HEK293 (cell line): ENCODE results near the gene TRIM62.

Source experiments
- CTCF ChIA-PET: fragments of 350-600 bp; formaldehyde crosslinking; extraction: SDS; loops from one replicate; lab custom pipeline; 2021; ENCODE audit warnings: antibody characterized with exemption; lab: Yijun Ruan, JAX
- POLR2A ChIA-PET: fragments of 300-600 bp; formaldehyde crosslinking; extraction: SDS; loops from one replicate; lab custom pipeline; 2020; ENCODE audit warnings: antibody characterized with exemption, inconsistent platforms; lab: Yijun Ruan, JAX
- H3K27ac ChIP-seq: fragments of 200-500 bp; sonication (Bioruptor generic); 2 replicates; pipeline ENCODE4 v1.5.1; 2014; ENCODE audit warnings: low read depth, low read length, control low read depth, inconsistent platforms; ENCODE audit errors: extremely low read depth
- H3K36me3 ChIP-seq, 2 experiments: fragments of 200-500 bp in 1 of 2; sonication (Bioruptor generic) in 1 of 2; 1 replicate in 1 of 2; 2 replicates in 1 of 2; pipeline ENCODE4 v1.5.1; 2014 to 2017; ENCODE audit warnings: inconsistent platforms in 2 of 2, low read length in 2 of 2; ENCODE audit not compliant: control insufficient read depth in 2 of 2, insufficient read depth in 1 of 2
- H3K4me1 ChIP-seq: fragments of 200-500 bp; sonication (Bioruptor generic); 2 replicates; pipeline ENCODE4 v1.5.1; 2014; ENCODE audit warnings: mild to moderate bottlenecking, low read length, inconsistent platforms; ENCODE audit not compliant: control insufficient read depth, insufficient read depth
- H3K4me3 ChIP-seq: 2 replicates; pipeline ENCODE4 v1.5.1; 2011; ENCODE audit warnings: low read depth, mild to moderate bottlenecking, control low read depth, low read length, moderate library complexity
- H3K9me3 ChIP-seq: fragments of 200-500 bp; sonication (Bioruptor generic); 2 replicates; pipeline ENCODE4 v1.5.1; 2014; ENCODE audit warnings: low read depth, low read length, inconsistent platforms; ENCODE audit not compliant: control insufficient read depth, insufficient read depth
- ZBTB17 ChIP-seq: fragments of 450-650 bp; formaldehyde crosslinking; IDR thresholded peaks from 2 replicates; pipeline ENCODE4 v1.5.1; 2016; ENCODE audit warnings: missing biosample characterization, missing genetic modification characterization
- ZEB2 ChIP-seq: fragments of 450-650 bp; formaldehyde crosslinking; IDR thresholded peaks from 2 replicates; pipeline ENCODE4 v1.5.1; 2016; ENCODE audit warnings: missing biosample characterization, missing genetic modification characterization
- ZNF121 ChIP-seq: fragments of 450-650 bp; formaldehyde crosslinking; IDR thresholded peaks from 2 replicates; pipeline ENCODE4 v1.5.1; 2016; ENCODE audit warnings: missing biosample characterization, missing genetic modification characterization
- ZNF146 ChIP-seq: fragments of 450-650 bp; formaldehyde crosslinking; IDR thresholded peaks from 2 replicates; pipeline ENCODE4 v1.5.1; 2016; ENCODE audit warnings: missing biosample characterization, missing genetic modification characterization
- ZNF19 ChIP-seq: fragments of 450-650 bp; formaldehyde crosslinking; IDR thresholded peaks from 2 replicates; pipeline ENCODE4; 2016; ENCODE audit warnings: missing biosample characterization, missing genetic modification characterization, low read depth
- ZNF223 ChIP-seq: fragments of 450-650 bp; formaldehyde crosslinking; IDR thresholded peaks from 2 replicates; pipeline ENCODE4 v1.5.1; 2016; ENCODE audit warnings: missing biosample characterization, missing genetic modification characterization
- ZNF23 ChIP-seq: fragments of 450-650 bp; formaldehyde crosslinking; IDR thresholded peaks from 2 replicates; pipeline ENCODE4 v1.5.1; 2016; ENCODE audit warnings: missing biosample characterization, missing genetic modification characterization, borderline replicate concordance
- ZNF37A ChIP-seq: fragments of 450-650 bp; IDR thresholded peaks from 2 replicates; pipeline ENCODE4 v1.5.1; 2018; ENCODE audit warnings: missing biosample characterization, missing genetic modification characterization
- ZNF433 ChIP-seq: fragments of 450-650 bp; formaldehyde crosslinking; IDR thresholded peaks from 2 replicates; pipeline ENCODE4 v1.5.1; 2016; ENCODE audit warnings: missing biosample characterization, missing genetic modification characterization, low read depth
- ZNF830 ChIP-seq: fragments of 450-650 bp; IDR thresholded peaks from 2 replicates; pipeline ENCODE4 v1.5.0; 2018; ENCODE audit warnings: missing biosample characterization, missing genetic modification characterization, low read depth, mild to moderate bottlenecking, moderate library complexity
- ZNF837 ChIP-seq: fragments of 450-650 bp; formaldehyde crosslinking; IDR thresholded peaks from 2 replicates; pipeline ENCODE4 v1.5.1; 2016; ENCODE audit warnings: missing biosample characterization, missing genetic modification characterization
- TF ChIP-seq, protein P1 (sequence below): fragments of 450-650 bp; formaldehyde crosslinking; IDR thresholded peaks from 2 replicates; pipeline ENCODE4 v1.5.1; 2016; ENCODE audit warnings: missing biosample characterization, missing genetic modification characterization, borderline replicate concordance
- TF ChIP-seq, protein P2 (sequence below): fragments of 450-650 bp; formaldehyde crosslinking; IDR thresholded peaks from 2 replicates; pipeline ENCODE4 v1.5.1; 2016; ENCODE audit warnings: missing biosample characterization, missing genetic modification characterization
- TF ChIP-seq, protein P3 (sequence below): fragments of 450-650 bp; formaldehyde crosslinking; IDR thresholded peaks from 2 replicates; pipeline ENCODE4 v1.5.1; 2016; ENCODE audit warnings: missing biosample characterization, missing genetic modification characterization
- TF ChIP-seq, protein P4 (sequence below): fragments of 450-650 bp; formaldehyde crosslinking; IDR thresholded peaks from 2 replicates; pipeline ENCODE4 v1.5.1; 2016; ENCODE audit warnings: missing biosample characterization, missing genetic modification characterization
- TF ChIP-seq, protein P5 (sequence below): fragments of 450-650 bp; formaldehyde crosslinking; IDR thresholded peaks from 2 replicates; pipeline ENCODE4 v1.5.1; 2016; ENCODE audit warnings: missing biosample characterization, missing genetic modification characterization, low read depth

TRIM62 gene

DNA sequence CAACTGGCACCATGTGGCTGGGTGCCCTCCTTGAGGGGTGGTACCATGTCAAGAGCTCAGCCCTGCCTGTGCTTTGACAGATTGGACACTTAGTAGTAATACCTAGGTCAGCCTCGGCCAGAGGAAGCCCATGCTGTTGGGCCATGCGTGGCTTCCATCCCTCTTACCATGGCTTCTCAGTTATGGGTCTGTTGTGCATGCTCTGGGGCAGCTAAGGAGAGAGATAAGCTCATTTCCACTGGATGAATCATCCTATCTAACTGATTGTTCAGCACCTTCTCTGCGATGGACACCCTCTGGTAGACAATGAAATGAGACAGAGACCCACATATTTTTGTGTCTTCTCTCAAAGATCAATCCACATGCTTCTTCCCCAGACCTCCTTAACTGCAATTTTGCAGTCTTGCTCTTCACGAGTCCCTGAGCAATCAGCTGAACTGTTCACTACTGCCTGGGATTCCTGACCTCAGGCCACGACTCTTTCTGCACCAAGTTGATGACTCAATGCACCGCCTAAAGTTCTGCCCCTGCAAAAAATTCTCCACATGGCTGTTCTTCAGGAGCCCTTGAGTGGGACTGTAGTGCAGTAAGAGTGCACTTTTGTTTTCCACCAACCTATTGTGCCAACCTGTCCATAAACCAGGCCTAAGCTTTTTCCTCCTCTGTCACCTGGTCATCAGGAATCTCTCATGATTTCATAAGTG lies 6.9 kb upstream of the TRIM62 start (continued):
- TF ChIP-seq ZNF19 (tag by site-specific recombination) (no peak), ZNF23 (tag by site-specific recombination) (no peak)
- TF ChIP-seq, protein P1, sequence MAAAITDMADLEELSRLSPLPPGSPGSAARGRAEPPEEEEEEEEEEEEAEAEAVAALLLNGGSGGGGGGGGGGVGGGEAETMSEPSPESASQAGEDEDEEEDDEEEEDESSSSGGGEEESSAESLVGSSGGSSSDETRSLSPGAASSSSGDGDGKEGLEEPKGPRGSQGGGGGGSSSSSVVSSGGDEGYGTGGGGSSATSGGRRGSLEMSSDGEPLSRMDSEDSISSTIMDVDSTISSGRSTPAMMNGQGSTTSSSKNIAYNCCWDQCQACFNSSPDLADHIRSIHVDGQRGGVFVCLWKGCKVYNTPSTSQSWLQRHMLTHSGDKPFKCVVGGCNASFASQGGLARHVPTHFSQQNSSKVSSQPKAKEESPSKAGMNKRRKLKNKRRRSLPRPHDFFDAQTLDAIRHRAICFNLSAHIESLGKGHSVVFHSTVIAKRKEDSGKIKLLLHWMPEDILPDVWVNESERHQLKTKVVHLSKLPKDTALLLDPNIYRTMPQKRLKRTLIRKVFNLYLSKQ (tag by site-specific recombination) = no peak

DNA sequence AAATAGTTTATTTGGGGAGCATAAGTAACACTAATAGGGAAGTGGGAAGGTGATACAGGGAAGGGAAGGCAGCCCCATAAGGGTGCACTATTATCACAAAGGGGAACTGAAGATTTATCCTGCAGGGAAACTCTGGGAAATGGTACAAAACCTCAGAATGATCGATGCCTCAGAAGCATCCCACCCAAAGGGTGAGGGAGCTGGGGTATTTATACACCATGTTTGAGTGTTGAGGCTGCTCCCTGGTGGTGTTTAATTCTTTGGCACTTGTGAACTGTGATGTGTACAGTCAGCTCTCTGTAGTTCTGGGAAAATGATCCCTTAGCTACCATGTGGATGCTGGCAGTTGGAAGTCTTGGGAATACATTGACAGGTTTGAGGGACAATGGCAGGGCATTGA lies 5.1 kb upstream of the TRIM62 start:
- no peaks in the 10 kb centered on the region; the same call in 1 of the 2 replicates for H3K4me1 ChIP-seq
- no peaks in the 10 kb centered on the region for H3K9me3 ChIP-seq
- H3K27ac ChIP-seq = no peak overlapping the region
- peak; percentile 97 for TF ChIP-seq ZNF37A (tag by site-specific recombination)
- no peak for TF ChIP-seq ZNF121 (tag by site-specific recombination)
- no peaks in the 10 kb centered on the region for H3K36me3 ChIP-seq
- ChIA-PET CTCF (interaction anchor here (0.9 kb wide), 1 partner anchor 49 kb away, joined by 3 read pairs; no protein-coding TSS in a partner anchor), POLR2A (no interaction called here)
- H3K4me3 ChIP-seq = no peak overlapping the region

DNA sequence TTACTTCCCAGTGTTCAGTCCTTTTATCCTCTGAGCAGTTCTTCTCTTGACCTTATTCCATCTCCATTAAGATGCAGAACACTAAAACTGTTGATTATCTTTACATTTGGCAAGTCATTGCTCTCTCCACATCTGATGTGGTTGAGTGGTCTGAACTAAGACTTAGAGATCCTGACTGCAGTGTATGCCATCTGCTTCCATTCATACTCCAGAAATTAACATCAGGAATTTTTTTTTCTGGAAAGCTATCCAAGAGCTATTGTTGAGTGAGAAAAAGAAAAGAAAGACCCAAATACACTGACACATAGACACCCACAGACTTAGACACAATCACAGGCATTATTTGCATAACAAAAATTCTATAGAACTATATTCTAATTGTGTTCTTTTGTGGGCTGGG lies 3.7 kb upstream of the TRIM62 start:
- ChIA-PET POLR2A (no interaction called here), CTCF (no interaction called here)
- no peak overlapping the region for H3K27ac ChIP-seq
- TF ChIP-seq ZNF146 (no peak), ZNF433 (tag by site-specific recombination) (no peak), ZNF223 (tag by site-specific recombination) (no peak), ZBTB17 (tag by site-specific recombination) (no peak), ZNF837 (tag by site-specific recombination) (no peak), ZEB2 (tag by site-specific recombination) (no peak), ZNF830 (tag by site-specific recombination) (no peak)
- TF ChIP-seq, protein P2, sequence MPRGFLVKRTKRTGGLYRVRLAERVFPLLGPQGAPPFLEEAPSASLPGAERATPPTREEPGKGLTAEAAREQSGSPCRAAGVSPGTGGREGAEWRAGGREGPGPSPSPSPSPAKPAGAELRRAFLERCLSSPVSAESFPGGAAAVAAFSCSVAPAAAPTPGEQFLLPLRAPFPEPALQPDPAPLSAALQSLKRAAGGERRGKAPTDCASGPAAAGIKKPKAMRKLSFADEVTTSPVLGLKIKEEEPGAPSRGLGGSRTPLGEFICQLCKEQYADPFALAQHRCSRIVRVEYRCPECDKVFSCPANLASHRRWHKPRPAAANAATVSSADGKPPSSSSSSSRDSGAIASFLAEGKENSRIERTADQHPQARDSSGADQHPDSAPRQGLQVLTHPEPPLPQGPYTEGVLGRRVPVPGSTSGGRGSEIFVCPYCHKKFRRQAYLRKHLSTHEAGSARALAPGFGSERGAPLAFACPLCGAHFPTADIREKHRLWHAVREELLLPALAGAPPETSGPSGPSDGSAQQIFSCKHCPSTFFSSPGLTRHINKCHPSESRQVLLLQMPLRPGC = no peak
- TF ChIP-seq, protein P3, sequence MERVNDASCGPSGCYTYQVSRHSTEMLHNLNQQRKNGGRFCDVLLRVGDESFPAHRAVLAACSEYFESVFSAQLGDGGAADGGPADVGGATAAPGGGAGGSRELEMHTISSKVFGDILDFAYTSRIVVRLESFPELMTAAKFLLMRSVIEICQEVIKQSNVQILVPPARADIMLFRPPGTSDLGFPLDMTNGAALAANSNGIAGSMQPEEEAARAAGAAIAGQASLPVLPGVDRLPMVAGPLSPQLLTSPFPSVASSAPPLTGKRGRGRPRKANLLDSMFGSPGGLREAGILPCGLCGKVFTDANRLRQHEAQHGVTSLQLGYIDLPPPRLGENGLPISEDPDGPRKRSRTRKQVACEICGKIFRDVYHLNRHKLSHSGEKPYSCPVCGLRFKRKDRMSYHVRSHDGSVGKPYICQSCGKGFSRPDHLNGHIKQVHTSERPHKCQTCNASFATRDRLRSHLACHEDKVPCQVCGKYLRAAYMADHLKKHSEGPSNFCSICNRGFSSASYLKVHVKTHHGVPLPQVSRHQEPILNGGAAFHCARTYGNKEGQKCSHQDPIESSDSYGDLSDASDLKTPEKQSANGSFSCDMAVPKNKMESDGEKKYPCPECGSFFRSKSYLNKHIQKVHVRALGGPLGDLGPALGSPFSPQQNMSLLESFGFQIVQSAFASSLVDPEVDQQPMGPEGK (tag by site-specific recombination) = no peak
- TF ChIP-seq, protein P4, sequence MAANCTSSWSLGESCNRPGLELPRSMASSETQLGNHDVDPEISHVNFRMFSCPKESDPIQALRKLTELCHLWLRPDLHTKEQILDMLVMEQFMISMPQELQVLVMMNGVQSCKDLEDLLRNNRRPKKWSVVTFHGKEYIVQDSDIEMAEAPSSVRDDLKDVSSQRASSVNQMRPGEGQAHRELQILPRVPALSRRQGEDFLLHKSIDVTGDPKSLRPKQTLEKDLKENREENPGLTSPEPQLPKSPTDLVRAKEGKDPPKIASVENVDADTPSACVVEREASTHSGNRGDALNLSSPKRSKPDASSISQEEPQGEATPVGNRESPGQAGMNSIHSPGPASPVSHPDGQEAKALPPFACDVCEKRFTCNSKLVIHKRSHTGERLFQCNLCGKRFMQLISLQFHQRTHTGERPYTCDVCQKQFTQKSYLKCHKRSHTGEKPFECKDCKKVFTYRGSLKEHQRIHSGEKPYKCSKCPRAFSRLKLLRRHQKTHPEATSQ (tag by site-specific recombination) = no peak
- TF ChIP-seq, protein P5, sequence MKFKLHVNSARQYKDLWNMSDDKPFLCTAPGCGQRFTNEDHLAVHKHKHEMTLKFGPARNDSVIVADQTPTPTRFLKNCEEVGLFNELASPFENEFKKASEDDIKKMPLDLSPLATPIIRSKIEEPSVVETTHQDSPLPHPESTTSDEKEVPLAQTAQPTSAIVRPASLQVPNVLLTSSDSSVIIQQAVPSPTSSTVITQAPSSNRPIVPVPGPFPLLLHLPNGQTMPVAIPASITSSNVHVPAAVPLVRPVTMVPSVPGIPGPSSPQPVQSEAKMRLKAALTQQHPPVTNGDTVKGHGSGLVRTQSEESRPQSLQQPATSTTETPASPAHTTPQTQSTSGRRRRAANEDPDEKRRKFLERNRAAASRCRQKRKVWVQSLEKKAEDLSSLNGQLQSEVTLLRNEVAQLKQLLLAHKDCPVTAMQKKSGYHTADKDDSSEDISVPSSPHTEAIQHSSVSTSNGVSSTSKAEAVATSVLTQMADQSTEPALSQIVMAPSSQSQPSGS = no peak
- H3K4me3 ChIP-seq = no peak overlapping the region
- H3K36me3 ChIP-seq = no peaks in the 10 kb centered on the region
- no peaks in the 10 kb centered on the region; the same call in 1 of the 2 replicates for H3K4me1 ChIP-seq
- H3K9me3 ChIP-seq = no peaks in the 10 kb centered on the region
